UCSD-AML1 (cell line): ENCODE data around the gene RPS2.
A peak's percentile ranks its signal among the peaks of the same experiment; 100 is the strongest.
"Not testable (repeated sequence)": the region's sequence is repeated elsewhere in the genome, so short reads cannot be mapped to it uniquely, and the experiment has no call there.

Experiments used
- DNase-seq: peaks from one replicate; lab custom pipeline; 2025; ENCODE audit not compliant: unreplicated experiment; lab: John Stamatoyannopoulos, UW

Gene RPS2

DNA sequence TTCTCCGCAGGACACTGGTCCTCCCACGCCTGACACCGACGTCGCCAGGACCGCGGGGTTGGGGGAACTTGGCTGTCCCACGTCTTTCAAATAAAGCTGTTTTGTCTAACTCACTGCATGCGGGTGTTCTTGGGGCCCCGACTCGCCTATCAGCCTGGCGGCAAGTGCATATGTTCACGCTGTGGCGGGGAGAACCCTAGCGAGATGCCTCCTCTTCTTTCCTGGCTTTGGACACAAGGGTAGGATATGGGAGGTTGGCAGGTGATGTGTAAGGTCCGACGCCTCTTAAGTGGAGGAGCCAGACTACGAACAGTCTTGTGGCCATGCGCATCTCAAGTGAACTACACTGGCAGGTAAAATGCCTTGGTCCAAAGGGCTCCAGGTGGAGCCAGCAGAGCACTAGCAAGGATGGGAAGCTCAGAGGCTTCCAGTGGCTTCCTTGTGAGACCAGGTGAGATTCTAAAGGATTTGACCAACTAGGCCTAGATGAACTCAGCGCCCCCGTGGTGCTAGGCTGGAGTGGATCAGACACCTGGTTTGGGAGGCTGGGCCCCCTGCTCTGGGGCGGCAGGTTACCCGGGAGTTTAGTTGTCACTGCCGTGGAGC lies 873 bp upstream of the RPS2 start:
- DNase-seq, result no peak

DNA sequence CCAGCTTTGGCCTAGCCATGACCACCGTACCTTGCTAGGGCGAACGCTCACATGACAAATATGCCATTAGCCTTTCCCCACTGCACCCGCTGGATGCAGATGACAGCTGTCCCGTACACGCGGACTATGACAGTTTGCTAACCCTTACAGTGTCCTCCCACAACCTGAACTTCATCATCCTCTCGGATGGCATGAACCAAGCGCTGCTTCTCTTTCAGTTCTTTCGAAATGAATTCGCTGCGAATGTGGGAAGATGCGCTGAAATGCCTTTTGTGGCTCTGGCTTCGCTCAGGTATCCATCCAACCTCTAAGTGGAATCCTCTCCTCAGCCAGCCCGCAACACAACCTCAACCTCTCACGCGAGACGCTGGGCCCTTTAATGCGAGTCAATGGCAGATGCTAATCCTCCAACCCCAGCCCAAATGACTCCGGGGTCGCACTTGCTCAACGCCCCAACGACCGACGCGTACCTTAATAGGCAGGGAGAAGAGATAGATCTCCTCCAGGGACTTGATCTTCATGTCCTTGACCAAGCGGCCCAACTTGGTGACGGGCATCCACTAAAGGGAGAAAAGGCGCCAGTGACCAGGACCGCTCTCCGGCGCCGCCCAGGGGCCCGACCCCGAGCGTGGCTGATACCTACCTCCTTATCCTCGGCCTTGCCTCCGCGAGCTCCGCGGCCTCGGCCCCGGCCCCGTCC lies 670 bp downstream of the RPS2 start:
- DNase-seq, result peak; percentile 68

DNA sequence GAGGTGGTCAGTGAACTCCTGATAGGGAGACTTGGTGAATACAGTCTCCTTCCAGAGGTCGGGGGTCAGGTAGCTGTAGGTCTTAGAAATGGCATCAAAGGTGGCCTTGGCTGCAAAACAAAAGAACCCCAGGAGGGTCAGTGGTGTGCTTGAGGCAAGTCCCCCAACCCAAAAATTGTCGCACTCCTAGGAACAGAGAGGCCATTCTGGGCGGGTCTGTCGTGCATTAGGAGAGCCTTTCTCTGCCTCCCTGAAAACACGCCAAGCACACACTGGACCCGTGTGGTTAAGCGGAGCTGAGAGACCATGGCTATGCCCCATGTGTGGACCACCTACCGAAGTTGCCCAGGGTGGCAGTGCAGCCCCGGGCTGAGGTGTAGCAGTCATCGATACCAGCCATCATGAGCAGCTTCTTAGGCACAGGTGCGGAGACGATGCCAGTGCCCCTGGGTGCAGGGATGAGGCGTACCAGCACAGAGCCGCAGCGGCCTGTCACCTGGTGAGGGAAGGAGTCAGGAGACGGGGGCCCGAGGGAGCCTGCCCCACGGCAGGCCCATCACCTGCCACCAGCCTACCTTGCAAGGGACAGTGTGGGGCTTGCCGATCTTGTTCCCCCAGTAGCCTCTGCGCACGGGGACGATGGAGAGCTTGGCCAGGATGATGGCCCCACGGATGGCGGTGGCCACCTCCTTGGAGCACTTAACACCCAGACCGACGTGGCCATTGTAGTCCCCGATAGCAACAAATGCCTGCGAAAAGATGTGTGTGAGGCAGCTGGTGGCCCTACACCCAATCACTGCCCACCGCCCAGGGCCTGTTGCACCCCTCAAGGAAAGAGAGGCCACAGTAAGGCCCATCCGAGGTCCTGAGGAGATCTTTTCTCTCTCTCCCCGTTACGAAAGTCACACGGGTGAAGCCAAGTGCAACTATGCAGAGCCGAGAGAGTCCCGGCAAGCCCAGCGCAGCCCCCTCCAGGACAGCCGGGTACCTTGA lies 2.2 kb downstream of the RPS2 start:
- DNase-seq, result not testable (repeated sequence)

DNA sequence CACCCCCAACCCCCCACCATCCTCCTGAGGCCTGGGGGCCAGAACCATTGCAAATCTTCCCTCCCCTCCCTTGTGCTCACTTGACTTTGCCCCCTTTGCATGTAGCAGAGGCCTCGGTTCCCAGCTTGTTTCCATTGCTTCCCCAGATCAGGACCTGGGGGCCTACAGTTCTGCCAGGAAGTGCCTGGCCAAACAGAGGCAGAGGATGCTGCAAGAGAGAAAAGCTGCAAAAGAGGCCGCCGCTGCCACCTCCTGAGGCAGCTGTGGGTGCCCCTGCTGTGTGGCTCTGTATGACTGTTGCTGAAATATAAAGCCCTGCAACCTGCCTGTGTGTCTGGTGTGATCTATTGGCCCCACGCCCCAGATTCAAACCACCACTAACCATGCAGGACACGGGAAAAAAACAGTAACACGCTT lies 3.0 kb downstream of the RPS2 start:
- DNase-seq, result no peak

DNA sequence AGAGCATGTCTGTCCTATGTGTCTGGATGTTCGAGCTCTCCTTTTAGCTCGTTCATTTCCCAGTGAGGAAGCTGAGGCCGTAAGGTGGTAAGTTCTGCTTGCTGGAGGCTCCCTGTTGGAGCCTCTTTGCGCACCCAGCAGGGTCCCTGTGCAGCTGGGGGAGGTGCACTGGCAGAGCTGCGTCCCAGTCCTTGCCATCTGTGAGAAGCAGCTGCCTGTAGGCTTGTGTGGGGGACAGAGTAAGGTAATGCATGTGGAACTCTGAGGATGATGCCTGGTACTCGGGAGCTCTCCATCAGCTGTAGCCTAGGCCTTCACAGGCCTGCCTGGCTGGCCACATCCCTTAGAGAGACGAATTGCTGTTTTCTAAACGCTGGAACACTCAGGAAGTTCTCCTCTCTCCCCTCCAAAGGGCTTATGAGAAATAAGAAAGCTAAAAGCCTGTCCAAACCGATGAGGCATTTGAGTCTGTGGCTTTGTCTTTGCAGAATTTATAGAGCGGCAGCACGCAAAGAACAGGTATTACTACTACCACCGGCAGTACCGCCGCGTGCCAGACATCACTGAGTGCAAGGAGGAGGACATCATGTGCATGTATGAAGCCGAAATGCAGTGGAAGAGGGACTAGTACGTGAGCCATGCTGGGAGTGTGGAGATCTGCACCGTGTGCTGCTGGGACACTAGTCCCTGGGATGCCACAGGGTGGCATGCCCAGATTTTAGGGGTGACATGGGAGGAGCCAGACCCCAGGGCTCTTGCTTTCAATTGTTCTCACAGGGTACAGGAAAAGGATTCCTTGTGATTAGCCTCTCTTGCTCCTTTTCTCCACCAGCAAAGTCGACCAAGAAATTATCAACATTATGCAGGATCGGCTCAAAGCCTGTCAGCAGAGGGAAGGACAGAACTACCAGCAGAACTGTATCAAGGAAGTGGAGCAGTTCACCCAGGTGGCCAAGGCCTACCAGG lies 3.7 kb downstream of the RPS2 start:
- DNase-seq, result peak; percentile 64

DNA sequence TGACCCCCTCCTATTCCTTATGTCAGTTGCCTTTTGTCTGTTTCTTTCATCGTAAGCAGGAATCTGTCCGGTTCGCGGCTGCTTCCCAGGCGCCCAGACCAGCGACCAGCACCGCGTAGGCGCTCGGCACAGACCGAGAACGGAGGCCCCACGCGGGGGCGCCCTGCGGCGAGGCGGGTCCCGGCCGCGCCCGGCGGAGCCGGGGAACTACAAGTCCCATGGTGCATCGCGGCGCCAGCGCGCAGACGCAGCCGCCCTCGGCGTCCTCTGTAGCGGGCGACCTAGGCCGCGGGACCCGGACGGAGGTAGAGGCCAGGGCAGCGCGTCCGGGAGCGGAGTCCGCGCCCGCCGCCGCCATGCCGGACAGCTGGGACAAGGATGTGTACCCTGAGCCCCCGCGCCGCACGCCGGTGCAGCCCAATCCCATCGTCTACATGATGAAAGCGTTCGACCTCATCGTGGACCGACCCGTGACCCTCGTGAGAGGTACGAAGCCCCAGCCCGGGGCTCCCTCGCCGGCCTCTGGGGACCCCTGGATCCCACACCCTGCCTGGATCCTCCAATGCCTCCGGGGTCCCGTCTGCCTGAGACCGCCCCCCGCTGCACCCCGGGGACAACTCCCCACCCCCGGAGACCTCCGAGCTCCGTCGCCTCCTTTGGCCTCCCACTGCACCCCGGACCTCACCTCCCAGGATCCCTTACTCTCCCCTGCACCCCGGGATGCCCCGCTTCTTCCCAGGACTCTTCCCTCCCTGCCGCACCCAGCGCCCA lies 5.2 kb downstream of the RPS2 start, which contains the start of gene NDUFB10:
Gene NDUFB10, plus strand, starts transcription at position 270 of the 771 bp plus-strand sequence. Its CDS starts 87 bp downstream, at position 357.
- peak; percentile 94 for DNase-seq

DNA sequence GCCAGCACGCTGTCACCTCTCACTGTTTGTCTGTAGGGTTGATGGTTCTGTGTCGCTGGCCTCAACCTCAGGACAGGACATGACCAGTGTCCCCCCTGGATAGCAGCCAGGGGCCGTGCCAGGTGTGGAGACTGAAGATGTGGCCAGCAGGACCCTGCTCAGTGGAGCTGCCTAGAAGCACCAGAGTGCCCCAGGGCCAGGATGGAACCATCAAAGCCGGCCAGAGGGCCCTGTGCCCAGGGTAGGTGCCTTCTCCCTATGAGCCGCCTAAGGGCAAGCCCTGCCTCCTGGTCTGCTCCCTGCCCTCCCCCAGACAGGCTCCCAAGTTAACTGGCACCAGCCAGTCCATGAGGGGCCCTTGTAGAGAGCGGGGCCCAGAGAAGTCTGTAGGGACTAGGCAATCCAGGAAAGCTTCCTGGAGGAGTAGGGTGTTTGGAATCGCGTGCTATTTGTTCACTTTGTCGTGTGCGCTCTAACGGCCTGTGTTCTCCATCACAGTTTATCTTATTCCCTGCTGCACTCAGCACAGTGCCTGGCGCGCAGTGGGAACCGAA lies 5.8 kb downstream of the RPS2 start:
- no peak for DNase-seq

DNA sequence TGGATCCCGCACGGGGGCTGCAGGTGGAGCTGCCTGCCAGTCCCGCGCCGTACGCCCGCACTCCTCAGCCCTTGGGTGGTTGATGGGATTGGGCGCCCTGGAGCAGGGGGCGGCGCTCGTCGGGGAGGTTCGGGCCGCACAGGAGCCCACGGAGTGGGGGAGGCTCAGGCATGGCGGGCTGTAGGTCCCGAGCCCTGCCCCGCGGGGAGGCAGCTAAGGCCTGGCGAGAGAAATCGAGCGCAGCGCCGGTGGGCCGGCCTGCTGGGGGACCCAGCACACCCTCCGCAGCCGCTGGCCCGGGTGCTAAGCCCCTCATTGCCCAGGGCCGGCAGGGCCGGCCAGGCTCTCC lies 6.5 kb downstream of the RPS2 start:
- not testable (repeated sequence) for DNase-seq

DNA sequence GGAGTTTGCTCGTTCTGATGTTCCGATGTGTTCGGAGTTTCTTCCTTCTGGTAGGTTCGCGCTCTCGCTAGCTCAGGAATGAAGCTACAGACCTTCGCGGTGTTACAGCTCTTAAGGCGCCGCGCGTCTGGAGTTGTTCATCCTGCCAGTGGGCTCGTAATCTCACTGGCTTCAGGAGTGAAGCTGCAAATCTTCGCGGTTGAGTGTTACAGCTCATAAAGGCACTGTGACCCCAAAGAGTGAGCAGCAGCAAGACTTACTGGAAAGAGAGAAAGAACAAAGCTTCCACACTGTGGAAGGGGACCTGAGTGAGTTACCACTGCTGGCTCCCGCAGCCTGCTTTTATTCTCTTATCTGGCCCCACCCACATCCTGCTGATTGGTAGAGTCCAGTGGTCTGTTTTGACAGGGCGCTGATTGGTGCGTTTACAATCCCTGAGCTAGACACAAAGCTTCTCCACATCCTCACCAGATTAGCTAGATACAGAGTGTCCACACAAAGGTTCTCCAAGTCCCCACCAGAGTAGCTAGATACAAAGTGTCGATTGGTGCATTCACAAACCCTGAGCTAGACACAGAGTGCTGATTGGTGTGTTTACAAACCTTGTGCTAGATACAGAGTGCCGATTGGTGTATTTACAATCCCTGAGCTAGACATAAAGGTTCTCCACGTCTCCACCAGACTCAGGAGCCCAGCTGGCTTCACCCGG lies 7.0 kb downstream of the RPS2 start:
- DNase-seq, result not testable (repeated sequence)

DNA sequence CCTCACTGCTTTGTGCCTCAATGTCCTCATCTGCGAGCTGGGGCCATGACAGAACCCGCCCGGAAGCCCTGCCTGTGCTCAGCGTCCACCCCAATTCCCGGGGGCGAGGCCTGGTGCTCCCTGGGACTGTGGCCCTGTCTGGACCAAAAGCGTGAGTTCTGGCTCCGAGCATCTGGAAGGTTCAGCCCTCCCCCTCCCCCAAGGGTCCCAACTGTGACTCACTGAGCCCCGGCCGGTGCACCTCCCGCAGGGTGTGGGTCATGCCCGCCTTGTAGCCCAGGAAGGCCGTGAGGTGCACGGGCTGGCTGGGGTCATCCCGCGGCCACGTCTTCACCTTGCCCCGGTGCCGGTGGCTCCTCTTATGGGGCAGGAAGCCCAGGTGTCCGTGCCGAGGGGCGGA lies 10.9 kb downstream of the RPS2 start:
- no peak for DNase-seq

DNA sequence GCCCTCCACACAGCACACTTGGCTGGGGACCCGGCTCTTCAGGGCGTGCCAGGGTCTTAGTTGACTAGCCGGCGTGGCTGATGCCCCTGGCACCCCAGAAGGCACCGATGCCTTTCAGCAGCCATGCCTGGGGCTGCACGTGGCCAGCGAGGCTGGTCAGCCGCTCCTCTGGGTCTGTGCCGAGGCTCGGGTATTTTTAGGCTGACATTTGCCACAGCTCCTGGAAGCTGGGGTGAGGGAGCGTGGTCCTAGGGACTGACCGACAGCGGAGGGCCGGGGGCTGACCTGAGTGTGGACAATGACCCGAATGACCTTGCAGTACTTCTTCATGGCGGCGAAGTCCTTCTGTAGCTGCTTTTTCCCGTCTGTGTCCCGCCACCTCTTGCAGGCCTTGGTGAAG lies 14.1 kb downstream of the RPS2 start:
- no peak for DNase-seq

DNA sequence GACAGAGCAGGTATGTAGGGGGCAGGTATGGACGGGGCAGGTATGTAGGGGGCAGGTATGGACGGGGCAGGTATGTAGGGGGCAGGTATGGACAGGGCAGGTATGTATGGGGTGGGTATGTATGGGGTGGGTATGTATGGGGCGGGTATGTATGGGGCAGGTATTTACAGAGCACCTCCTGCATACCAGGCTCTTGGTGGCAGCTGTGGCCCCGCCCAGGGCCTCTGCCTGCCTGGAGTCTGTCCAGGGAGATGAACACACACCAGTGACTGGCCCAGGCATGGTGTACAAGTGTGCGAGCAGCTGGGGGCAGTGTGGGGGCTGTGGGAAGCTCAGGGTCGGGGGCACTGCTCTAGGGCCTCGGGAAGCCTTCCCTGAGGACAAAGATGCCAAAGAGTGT lies 14.6 kb downstream of the RPS2 start:
- no peak for DNase-seq

DNA sequence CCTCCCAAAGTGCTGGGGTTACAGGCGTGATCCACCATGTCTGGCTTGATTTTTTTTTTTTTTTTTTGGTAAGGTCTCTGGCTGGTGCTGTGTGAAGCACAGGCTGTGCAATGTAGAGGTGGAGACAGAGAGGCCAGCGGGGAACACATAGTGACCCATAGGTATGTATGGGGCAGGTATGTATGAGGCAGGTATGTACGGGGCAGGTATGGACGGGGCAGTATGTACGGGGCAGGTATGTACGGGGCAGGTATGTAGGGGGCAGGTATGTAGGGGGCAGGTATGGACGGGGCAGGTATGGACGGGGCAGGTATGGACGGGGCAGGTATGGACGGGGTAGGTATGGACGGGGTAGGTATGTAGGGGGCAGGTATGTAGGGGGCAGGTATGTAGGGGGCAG lies 15.1 kb downstream of the RPS2 start:
- no peak for DNase-seq

DNA sequence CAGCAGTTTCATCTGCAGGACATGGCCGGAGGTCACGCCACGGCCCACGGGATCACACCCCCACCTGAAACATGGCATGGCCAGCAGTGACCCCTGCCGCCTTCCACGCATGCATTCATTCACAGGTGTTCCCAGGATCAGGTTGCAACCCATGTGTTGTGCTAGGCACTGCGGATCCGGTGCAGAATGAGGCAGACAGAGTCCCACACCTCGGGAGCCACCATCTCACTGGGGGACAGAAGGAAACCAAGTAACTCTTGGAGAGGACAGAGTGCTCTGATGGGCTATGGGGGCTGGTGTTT lies 17.3 kb downstream of the RPS2 start:
- no peak for DNase-seq

DNA sequence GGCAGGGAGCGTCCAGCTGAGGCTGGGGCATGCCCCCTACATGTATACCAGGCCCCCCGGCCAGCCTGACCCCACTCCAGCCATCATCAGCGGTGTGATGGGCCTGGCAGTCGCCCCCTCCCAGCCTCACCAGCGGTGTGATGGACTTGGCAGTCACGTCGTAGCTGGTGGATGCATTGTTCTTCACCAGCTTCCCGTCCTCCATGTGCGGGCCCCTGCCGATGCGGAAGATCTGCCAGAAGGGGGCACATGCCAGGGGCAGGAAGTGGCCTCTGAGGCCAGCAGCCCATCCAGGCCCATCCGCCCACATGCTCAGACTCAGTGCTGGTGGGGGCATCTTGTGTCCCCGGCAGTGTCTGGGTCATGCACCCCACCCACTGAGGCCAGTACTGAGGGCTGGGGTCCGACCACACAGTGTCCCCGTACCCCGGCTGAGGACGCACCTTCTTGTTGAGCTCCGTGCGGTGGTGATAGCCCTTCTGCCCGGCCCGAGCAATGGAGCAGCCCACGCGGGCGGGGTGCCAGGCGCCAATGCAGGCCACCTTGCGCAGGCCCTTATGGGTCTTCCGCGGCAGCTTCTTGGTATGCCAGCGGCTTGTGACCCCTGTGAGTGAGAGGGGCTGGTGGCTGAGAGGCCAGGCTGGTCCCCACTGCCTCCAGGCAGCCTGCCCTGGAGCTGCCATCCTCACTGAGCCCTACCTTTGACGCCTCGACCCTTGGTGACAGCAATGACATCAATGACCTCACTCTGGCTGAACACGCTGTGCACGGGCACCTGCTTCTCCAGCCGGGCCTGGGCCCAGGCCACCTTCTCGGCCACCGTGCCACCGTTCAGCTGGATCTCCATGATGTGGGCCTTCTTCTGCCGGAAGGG lies 17.9 kb downstream of the RPS2 start:
- DNase-seq, result no peak

DNA sequence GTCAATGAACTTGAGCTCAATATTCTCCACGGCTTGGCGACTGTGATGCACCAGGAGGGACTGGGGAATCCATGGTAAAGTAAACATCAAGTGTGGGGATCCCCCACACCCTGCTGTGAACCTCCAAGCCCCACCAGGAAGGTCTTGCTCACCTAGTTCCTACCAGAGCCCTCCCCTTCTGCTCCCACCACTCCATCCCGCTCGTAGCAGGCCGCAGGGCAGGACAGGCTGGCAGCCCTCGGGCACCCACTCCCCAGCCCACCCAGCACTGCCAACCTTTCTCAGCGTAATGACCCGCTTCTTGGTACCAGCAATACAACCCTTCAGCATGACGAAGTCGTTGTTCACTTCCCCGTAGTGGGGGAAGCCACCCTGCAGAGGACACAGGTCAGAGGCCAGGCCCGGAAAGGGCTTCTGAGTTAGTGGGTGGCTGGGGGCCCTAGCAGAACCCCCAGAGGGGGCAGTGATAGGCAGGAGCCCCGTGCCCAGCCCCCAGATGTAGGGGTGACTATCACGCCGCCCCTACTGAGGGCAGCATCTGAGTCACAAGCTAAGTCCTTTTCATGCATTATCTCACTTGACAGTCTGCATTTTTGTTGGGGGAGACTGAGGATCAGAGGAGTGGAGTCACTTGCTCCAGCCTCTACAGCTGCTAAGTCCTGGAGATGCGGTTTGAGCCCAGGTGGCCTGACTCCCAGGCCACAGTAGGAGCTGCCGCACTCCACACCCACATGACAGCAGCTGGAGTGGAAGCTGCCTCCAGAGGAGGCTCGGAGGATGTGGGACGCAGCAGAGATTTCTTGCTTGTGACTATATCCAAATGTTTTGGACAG lies 18.9 kb downstream of the RPS2 start:
- DNase-seq, result no peak

DNA sequence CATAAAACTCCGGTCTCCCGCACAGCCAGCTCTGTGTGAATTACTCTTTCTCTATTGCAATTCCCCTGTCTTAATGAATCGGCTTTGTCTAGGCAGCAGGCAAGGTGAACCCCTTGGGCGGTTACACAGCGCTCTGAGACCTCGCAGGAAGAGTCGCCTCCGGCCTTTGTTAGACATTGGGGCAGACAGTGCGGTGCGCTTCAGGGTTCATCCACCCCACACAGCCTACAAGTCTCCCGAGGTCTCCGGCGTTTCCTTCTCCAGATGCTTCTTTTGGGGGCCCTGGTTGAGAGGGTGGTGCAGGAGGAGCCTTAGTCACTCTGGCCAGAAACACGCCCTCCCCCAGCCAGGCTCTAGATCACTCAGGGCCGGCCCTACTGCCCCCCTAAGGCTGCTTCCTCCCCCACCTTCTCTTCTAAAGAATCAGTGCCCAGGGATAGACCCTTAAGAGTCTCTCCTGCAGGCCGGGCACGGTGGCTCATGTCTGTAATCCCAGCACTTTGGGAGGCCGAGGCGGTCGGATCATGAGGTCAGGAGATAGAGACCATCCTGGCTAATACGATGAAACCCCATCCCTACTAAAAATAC lies 19.9 kb downstream of the RPS2 start:
- DNase-seq, result no peak
